HCEC 1CT (cell line): ENCODE results near the gene ALCAM.
"Not testable (repeated sequence)": the region's sequence is repeated elsewhere in the genome, so short reads cannot be mapped to it uniquely, and the experiment has no call there.

ENCODE experiments used
- DNase-seq: peaks from one replicate; pipeline ENCODE4 v3.0.0-alpha.2; 2017

Gene ALCAM

DNA sequence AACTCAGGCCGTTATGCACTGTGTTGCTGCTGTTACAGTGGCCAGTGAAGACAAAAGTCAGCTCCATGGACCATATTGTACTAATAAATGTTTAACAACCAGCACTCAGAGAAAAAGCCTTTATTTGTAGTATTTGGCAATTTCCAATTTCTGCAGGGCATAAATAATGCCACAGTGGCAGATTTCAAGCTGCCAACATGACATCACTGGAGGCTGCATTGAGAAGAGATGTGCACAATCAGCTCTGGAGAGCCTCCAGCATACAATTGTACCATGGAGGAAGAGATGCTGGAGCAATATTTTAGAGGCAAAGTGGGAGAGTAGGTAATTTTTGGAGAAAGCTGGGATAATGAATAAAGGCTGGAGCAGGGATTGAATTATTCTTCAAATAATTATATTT, 9.7 kb upstream of the ALCAM start:
- DNase-seq: no peak

- peak; percentile 84 for DNase-seq
These were observed 7.5 kb upstream of the ALCAM start for GRCh38 chr3:105359098-105359762.

GRCh38 chr3:105360003-105360402, 6.7 kb upstream of the ALCAM start:
- DNase-seq: no peak

DNA sequence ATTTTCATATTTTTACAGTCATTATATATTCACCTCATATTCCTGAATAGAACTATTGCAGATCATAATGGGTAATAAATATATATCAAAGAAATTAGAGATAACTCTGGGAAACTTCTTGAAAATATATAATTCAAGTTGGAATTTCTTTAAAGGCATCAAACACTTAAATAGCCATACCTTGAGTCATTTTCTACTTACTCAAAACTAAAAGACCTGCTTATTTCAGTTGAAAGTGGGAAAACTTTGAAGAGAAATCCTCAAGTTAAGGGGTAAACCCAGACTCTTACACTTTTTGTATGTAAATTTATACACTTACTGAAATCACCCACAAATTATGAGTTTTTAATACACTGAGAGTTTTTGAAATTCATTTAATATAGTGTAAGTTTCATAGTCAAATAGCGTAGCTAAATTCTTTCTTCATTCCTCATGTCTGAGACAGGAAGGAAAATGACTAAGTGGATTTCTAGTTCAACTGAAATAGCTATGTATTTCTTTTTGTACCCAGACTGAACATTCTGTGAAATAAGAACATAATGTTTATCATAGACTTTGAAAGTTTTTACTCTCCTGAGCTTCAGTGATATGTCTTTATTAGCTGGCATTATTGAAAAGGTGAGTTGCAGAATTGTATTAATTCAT, 4.6 kb upstream of the ALCAM start:
- DNase-seq: peak; percentile 81

GRCh38 chr3:105364128-105364527, 2.6 kb upstream of the ALCAM start:
- DNase-seq: peak; percentile 85

GRCh38 chr3:105365081-105365390, 1.7 kb upstream of the ALCAM start:
- no peak for DNase-seq

DNA sequence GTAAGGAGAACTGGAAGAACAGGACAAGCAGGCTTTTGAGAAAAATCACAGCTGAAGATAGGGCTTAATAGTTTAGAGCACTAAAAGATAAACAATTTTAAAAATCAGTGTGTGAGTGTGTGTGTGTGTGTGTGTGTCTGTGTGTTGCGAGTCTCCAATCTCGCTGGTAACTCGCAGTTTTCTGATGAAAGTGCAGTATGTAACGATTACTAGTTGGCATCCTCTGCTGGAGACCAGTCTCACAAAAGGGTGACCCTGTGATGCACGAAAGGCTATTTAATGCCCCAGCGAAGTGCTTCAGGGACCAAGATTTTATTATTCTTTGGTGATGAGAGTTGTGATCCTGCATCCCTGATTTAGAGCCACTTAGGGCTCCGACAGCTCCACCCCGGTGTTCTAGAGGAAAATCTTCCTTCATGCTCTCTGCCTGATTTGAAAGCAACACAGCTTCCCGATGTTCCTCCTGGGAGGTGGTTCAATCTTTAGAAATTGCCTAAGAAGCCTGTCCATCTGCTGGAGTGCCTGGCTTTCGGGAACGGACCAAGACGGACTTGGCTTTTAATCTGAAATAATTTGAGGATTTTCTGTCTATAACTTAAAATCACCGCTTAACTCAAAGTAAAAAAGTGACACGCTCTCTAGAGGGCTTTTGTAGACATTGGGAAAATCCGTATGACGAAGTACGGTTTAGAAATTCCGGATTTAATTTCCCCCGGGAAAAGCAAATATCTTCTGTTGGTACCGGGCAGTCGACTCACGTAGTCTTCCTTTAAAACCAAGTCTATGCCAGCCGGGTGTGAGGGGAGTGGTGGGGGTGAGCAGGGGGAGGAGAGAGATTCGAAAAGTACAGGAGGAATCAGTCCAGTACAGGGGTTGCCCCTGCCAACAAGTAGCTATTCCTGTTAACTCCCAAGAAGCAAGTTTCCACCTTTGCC, 1.1 kb upstream of the ALCAM start:
- DNase-seq: peak; percentile 72

- DNase-seq: no peak
These were observed 325 bp downstream of the ALCAM start for GRCh38 chr3:105367063-105367405.

GRCh38 chr3:105367406-105368213, 901 bp downstream of the ALCAM start:
- peak; percentile 69 for DNase-seq

- DNase-seq: peak; percentile 64
These were observed 2.1 kb downstream of the ALCAM start for GRCh38 chr3:105368566-105369499.

- peak; percentile 82 for DNase-seq
These were observed 3.0 kb downstream of the ALCAM start for GRCh38 chr3:105369500-105370371.

- no peak for DNase-seq
These were observed 6.7 kb downstream of the ALCAM start for GRCh38 chr3:105373383-105373782.

GRCh38 chr3:105375750-105376511, 9.2 kb downstream of the ALCAM start:
- no peak for DNase-seq

DNA sequence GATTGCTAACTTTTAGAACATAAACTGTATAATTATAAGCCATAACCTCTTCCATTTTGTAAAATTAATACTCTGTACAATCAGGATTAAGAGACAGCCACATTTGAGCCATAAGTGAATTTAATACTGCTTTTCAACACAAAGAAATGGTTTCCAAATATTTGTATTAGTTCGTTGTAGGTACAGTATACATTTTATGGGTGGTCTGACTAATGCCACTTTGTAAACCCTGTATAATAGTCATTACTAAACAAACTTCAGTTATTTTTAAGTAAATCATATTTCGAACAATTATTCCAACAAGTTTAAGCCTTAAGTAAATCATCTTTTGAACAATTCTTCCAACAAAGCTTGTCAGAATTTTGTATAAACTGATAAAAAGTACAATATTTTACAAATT, 11.0 kb downstream of the ALCAM start:
- no peak for DNase-seq

DNA sequence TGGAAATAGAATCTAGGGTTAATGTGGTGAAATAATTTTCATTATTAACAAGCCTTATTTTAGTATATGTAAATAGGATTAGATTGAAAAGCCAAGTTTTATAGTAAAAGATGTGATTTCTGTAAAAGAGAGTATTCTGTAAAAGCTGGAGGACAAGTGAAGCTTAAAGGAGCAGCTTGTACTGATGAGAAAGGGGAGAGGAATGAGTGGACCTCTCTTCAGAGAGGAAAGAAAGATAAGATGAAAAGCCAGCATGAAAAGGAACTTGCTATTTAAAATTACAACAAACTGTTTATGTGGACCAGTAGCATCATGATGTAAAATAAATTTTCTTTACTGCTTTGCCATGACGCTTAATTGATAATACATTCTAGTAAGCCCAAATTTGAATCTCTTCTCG, 18.5 kb downstream of the ALCAM start:
- DNase-seq: no peak

- DNase-seq: no peak
These were observed 19.3 kb downstream of the ALCAM start for GRCh38 chr3:105385819-105386508.

- DNase-seq: peak; percentile 81
These were observed 20.5 kb downstream of the ALCAM start for GRCh38 chr3:105387122-105387751.

GRCh38 chr3:105388176-105388575, 21.5 kb downstream of the ALCAM start:
- no peak for DNase-seq

- not testable (repeated sequence) for DNase-seq
These were observed 23.1 kb downstream of the ALCAM start for GRCh38 chr3:105389759-105390158.
